SU-DHL-6 (cell line): ENCODE measurements around the gene RAB39A.

Source experiments
- EZH2phosphoT487 ChIP-seq: fragments of 200-600 bp; sonication (generic), shearing (Covaris generic); conservative IDR thresholded peaks from 2 replicates; pipeline ENCODE4 v1.6.1; 2018; ENCODE audit warnings: mild to moderate bottlenecking, antibody characterized with exemption, low read length, moderate library complexity, mixed read lengths
- TF ChIP-seq, protein P1 (sequence below): fragments of 200-600 bp; sonication (generic); IDR thresholded peaks from one replicate; pipeline ENCODE4 v1.5.1; 2017; ENCODE audit warnings: antibody characterized with exemption, mild to moderate bottlenecking, low read length, moderate library complexity; ENCODE audit not compliant: insufficient read depth, poor library complexity, severe bottlenecking

DNA sequence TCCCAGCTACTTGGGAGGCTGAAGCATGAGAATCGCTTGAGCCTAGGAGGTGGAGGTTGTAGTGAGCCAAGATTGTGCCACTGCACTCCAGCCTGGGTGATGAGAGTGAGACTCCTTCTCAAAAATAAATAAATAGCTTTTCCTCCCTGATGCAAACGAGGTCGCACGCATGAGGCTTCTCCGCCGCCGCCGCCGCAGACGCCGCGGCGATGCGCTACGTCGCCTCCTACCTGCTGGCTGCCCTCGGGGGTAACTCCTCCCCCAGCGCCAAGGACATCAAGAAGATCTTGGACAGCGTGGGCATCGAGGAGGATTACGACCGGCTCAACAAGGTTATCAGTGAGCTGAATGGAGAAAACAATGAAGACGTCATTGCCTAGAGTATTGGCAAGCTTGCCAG, 20.0 kb upstream of the RAB39A start:
- TF ChIP-seq, protein P1, sequence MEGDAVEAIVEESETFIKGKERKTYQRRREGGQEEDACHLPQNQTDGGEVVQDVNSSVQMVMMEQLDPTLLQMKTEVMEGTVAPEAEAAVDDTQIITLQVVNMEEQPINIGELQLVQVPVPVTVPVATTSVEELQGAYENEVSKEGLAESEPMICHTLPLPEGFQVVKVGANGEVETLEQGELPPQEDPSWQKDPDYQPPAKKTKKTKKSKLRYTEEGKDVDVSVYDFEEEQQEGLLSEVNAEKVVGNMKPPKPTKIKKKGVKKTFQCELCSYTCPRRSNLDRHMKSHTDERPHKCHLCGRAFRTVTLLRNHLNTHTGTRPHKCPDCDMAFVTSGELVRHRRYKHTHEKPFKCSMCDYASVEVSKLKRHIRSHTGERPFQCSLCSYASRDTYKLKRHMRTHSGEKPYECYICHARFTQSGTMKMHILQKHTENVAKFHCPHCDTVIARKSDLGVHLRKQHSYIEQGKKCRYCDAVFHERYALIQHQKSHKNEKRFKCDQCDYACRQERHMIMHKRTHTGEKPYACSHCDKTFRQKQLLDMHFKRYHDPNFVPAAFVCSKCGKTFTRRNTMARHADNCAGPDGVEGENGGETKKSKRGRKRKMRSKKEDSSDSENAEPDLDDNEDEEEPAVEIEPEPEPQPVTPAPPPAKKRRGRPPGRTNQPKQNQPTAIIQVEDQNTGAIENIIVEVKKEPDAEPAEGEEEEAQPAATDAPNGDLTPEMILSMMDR = no peak
- no peak for TF ChIP-seq EZH2phosphoT487
